ENCODE data around the gene SPIRE1.

SPIRE1 gene

GRCh38 chr18:12438257-12438656, 219.7 kb downstream of the SPIRE1 start:
- Histone ChIP-seq H3K4me3 (ENCODE audit: insufficient read depth, low read depth, low read length) (no peak overlapping the region), H3K9me3 (ENCODE audit: control insufficient read depth, low read length) (no peaks in the 10 kb centered on the region), H3K27ac (ENCODE audit: insufficient read depth, low read depth, low read length, poor library complexity, severe bottlenecking) (no peak overlapping the region), H3K4me1 (ENCODE audit: control insufficient read depth, insufficient read depth, low read length) (no peaks in the 10 kb centered on the region), H3K27me3 (ENCODE audit: control insufficient read depth, insufficient read depth, low read length, poor library complexity, severe bottlenecking) (no peaks in the 10 kb centered on the region), H3K36me3 (ENCODE audit: control insufficient read depth, insufficient read depth, low read length) (no peaks in the 10 kb centered on the region)
- 83 to 84% methylated on average over 10 of the region's 10 CpGs for WGBS, 2 experiments

- Histone ChIP-seq H3K36me3 (ENCODE audit: control insufficient read depth, insufficient read depth, low read length) (no peaks in the 10 kb centered on the region), H3K27me3 (ENCODE audit: control insufficient read depth, insufficient read depth, low read length, poor library complexity, severe bottlenecking) (no peaks in the 10 kb centered on the region), H3K4me3 (ENCODE audit: insufficient read depth, low read depth, low read length) (no peak overlapping the region), H3K27ac (ENCODE audit: insufficient read depth, low read depth, low read length, poor library complexity, severe bottlenecking) (no peak overlapping the region), H3K9me3 (ENCODE audit: control insufficient read depth, low read length) (no peaks in the 10 kb centered on the region), H3K4me1 (ENCODE audit: control insufficient read depth, insufficient read depth, low read length) (no peaks in the 10 kb centered on the region)
- 93 to 97% methylated on average over 6 to 8 of the region's 8 CpGs for WGBS, 2 experiments
Observed at GRCh38 chr18:12435867-12436266, 222.0 kb downstream of the SPIRE1 start.

GRCh38 chr18:12434541-12434929, 223.4 kb downstream of the SPIRE1 start:
- WGBS, 2 experiments: 92 to 95% methylated on average over 14 of the region's 14 CpGs
- Histone ChIP-seq H3K27ac (ENCODE audit: insufficient read depth, low read depth, low read length, poor library complexity, severe bottlenecking) (no peak overlapping the region), H3K4me1 (ENCODE audit: control insufficient read depth, insufficient read depth, low read length) (no peaks in the 10 kb centered on the region), H3K27me3 (ENCODE audit: control insufficient read depth, insufficient read depth, low read length, poor library complexity, severe bottlenecking) (no peaks in the 10 kb centered on the region), H3K9me3 (ENCODE audit: control insufficient read depth, low read length) (no peaks in the 10 kb centered on the region), H3K36me3 (ENCODE audit: control insufficient read depth, insufficient read depth, low read length) (no peaks in the 10 kb centered on the region), H3K4me3 (ENCODE audit: insufficient read depth, low read depth, low read length) (no peak overlapping the region)

- no peaks in the 10 kb centered on the region for H3K27me3 ChIP-seq (ENCODE audit: control insufficient read depth, insufficient read depth, low read length, poor library complexity, severe bottlenecking)
Observed at GRCh38 chr18:12433829-12434540, 223.9 kb downstream of the SPIRE1 start.

GRCh38 chr18:12432881-12433280, 225.0 kb downstream of the SPIRE1 start:
- Histone ChIP-seq H3K4me3 (ENCODE audit: insufficient read depth, low read depth, low read length) (no peak overlapping the region), H3K4me1 (ENCODE audit: control insufficient read depth, insufficient read depth, low read length) (no peaks in the 10 kb centered on the region), H3K27me3 (ENCODE audit: control insufficient read depth, insufficient read depth, low read length, poor library complexity, severe bottlenecking) (no peaks in the 10 kb centered on the region), H3K36me3 (ENCODE audit: control insufficient read depth, insufficient read depth, low read length) (peaks cover 4% of the 10 kb centered on the region), H3K9me3 (ENCODE audit: control insufficient read depth, low read length) (no peaks in the 10 kb centered on the region), H3K27ac (ENCODE audit: insufficient read depth, low read depth, low read length, poor library complexity, severe bottlenecking) (no peak overlapping the region)
- 96% methylated on average over 31 of the region's 31 CpGs for WGBS, 2 experiments

More at GRCh38 chr18:12433829-12434540, 223.9 kb downstream of the SPIRE1 start:
- Histone ChIP-seq H3K36me3 (ENCODE audit: control insufficient read depth, insufficient read depth, low read length) (no peaks in the 10 kb centered on the region), H3K4me1 (ENCODE audit: control insufficient read depth, insufficient read depth, low read length) (no peaks in the 10 kb centered on the region), H3K9me3 (ENCODE audit: control insufficient read depth, low read length) (no peaks in the 10 kb centered on the region), H3K27ac (ENCODE audit: insufficient read depth, low read depth, low read length, poor library complexity, severe bottlenecking) (no peak overlapping the region), H3K4me3 (ENCODE audit: insufficient read depth, low read depth, low read length) (no peak overlapping the region)
- WGBS, 2 experiments: 94 to 95% methylated on average over 51 of the region's 51 CpGs

GRCh38 chr18:12432196-12432595, 225.7 kb downstream of the SPIRE1 start:
- peaks cover 6% of the 10 kb centered on the region for H3K36me3 ChIP-seq (ENCODE audit: control insufficient read depth, insufficient read depth, low read length)
- WGBS, 2 experiments: 95 to 96% methylated on average over 22 of the region's 22 CpGs
- H3K4me3 ChIP-seq (ENCODE audit: insufficient read depth, low read depth, low read length): no peak overlapping the region
- H3K4me1 ChIP-seq (ENCODE audit: control insufficient read depth, insufficient read depth, low read length): no peaks in the 10 kb centered on the region
- H3K27me3 ChIP-seq (ENCODE audit: control insufficient read depth, insufficient read depth, low read length, poor library complexity, severe bottlenecking): no peaks in the 10 kb centered on the region
- no peaks in the 10 kb centered on the region for H3K9me3 ChIP-seq (ENCODE audit: control insufficient read depth, low read length)
- no peak overlapping the region for H3K27ac ChIP-seq (ENCODE audit: insufficient read depth, low read depth, low read length, poor library complexity, severe bottlenecking)

GRCh38 chr18:12431561-12431960, 226.3 kb downstream of the SPIRE1 start:
- H3K36me3 ChIP-seq (ENCODE audit: control insufficient read depth, insufficient read depth, low read length): peaks cover 6% of the 10 kb centered on the region
- H3K9me3 ChIP-seq (ENCODE audit: control insufficient read depth, low read length): no peaks in the 10 kb centered on the region
- no peak overlapping the region for H3K4me3 ChIP-seq (ENCODE audit: insufficient read depth, low read depth, low read length)
- 95 to 96% methylated on average over 15 to 16 of the region's 16 CpGs for WGBS, 2 experiments
- no peak overlapping the region for H3K27ac ChIP-seq (ENCODE audit: insufficient read depth, low read depth, low read length, poor library complexity, severe bottlenecking)
- no peaks in the 10 kb centered on the region for H3K27me3 ChIP-seq (ENCODE audit: control insufficient read depth, insufficient read depth, low read length, poor library complexity, severe bottlenecking)
- H3K4me1 ChIP-seq (ENCODE audit: control insufficient read depth, insufficient read depth, low read length): no peaks in the 10 kb centered on the region

- H3K4me1 ChIP-seq (ENCODE audit: control insufficient read depth, insufficient read depth, low read length): no peaks in the 10 kb centered on the region
- 87 to 89% methylated on average over 8 of the region's 8 CpGs for WGBS, 2 experiments
- H3K36me3 ChIP-seq (ENCODE audit: control insufficient read depth, insufficient read depth, low read length): peaks cover 6% of the 10 kb centered on the region
- no peak overlapping the region for H3K27ac ChIP-seq (ENCODE audit: insufficient read depth, low read depth, low read length, poor library complexity, severe bottlenecking)
- H3K9me3 ChIP-seq (ENCODE audit: control insufficient read depth, low read length): no peaks in the 10 kb centered on the region
- H3K4me3 ChIP-seq (ENCODE audit: insufficient read depth, low read depth, low read length): no peak overlapping the region
- H3K27me3 ChIP-seq (ENCODE audit: control insufficient read depth, insufficient read depth, low read length, poor library complexity, severe bottlenecking): no peaks in the 10 kb centered on the region
Observed at GRCh38 chr18:12430137-12430990, 227.5 kb downstream of the SPIRE1 start.

- no peaks in the 10 kb centered on the region for H3K27me3 ChIP-seq (ENCODE audit: control insufficient read depth, insufficient read depth, low read length, poor library complexity, severe bottlenecking)
- WGBS, 2 experiments: 92% methylated on average over 16 of the region's 16 CpGs
- H3K4me3 ChIP-seq (ENCODE audit: insufficient read depth, low read depth, low read length): no peak overlapping the region
- no peaks in the 10 kb centered on the region for H3K4me1 ChIP-seq (ENCODE audit: control insufficient read depth, insufficient read depth, low read length)
- H3K9me3 ChIP-seq (ENCODE audit: control insufficient read depth, low read length): no peaks in the 10 kb centered on the region
- no peak overlapping the region for H3K27ac ChIP-seq (ENCODE audit: insufficient read depth, low read depth, low read length, poor library complexity, severe bottlenecking)
- peaks cover 6% of the 10 kb centered on the region for H3K36me3 ChIP-seq (ENCODE audit: control insufficient read depth, insufficient read depth, low read length)
Observed at GRCh38 chr18:12429556-12429955, 228.4 kb downstream of the SPIRE1 start.

- no peak overlapping the region for H3K4me3 ChIP-seq (ENCODE audit: insufficient read depth, low read depth, low read length)
- no peaks in the 10 kb centered on the region for H3K4me1 ChIP-seq (ENCODE audit: control insufficient read depth, insufficient read depth, low read length)
- no peak overlapping the region for H3K27ac ChIP-seq (ENCODE audit: insufficient read depth, low read depth, low read length, poor library complexity, severe bottlenecking)
- no peaks in the 10 kb centered on the region for H3K27me3 ChIP-seq (ENCODE audit: control insufficient read depth, insufficient read depth, low read length, poor library complexity, severe bottlenecking)
- no peaks in the 10 kb centered on the region for H3K9me3 ChIP-seq (ENCODE audit: control insufficient read depth, low read length)
- WGBS, 2 experiments: 86% methylated on average over 12 of the region's 12 CpGs
- peaks cover 6% of the 10 kb centered on the region for H3K36me3 ChIP-seq (ENCODE audit: control insufficient read depth, insufficient read depth, low read length)
Observed at GRCh38 chr18:12428923-12429322, 229.0 kb downstream of the SPIRE1 start.

All from ectodermal cell (in vitro differentiated cells).